DMS79 (cell line): Measurements from ENCODE around the gene NPPA.
A peak's percentile ranks its signal among the peaks of the same experiment; 100 is the strongest.

ENCODE experiments used
- DNase-seq: peaks from one replicate; lab custom pipeline; 2025; lab: John Stamatoyannopoulos, UW

The NPPA gene

GRCh38 chr1:11874258-11874562 is 26.6 kb upstream of the NPPA start:
- DNase-seq = no peak

DNA sequence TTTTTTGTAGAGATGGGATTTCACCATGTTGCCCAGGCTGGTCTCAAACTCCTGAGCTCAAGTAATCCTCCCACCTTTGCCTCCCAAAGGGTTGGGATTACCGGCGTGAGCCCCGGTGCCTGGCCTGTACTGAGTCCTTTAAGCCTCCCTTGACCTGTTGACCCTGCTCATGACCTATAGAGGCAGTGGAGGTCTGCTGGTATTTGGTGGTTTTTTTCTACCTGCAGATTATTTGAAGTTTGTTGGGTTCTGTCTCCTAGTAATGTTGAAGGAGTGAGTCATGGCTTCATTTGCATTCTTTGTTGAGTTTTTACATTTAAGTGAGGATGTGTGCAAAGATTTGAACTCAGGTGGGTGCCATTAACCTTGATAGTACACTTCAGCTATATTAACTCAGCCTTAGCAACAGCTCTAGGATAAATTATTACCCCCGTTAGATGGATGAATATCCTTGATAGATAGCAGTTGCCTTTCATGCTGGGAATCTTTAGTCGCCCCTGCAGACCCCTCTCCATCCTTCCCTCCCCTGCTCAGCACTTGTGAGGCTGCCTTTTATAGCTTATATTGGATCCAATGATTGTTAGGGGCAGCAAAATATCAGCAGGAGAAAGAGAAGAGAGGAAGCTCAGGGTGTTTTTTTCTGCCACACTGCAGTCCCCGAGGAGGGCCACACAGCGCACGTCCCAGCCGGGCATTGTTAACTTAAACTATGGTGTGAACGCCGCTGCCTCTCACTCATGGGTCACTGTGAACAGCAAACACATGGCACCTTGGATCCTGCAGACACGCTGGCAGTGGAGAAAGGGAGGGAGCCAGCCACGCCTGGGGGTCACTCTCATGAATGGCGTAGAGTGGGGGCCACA is 26.0 kb upstream of the NPPA start:
- DNase-seq = no peak

DNA sequence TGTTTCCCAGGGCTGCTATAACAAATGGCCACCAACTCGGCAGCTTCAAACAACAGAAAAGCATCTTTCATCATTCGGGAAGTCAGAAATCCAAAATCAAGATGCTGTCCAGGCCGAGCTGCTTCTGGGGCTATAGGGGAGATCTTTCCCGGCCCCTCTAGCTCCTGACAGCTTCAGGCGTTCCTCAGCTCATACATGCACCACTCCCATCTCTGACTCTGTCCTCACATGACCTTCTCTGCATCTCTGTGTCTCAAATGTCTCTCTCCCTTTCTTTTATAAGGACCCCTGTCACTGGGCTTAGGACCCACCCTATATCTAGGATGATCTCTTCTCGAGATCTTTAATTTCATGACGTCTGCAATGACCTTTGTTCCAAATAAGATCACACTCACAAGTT is 25.0 kb upstream of the NPPA start:
- DNase-seq = no peak

DNA sequence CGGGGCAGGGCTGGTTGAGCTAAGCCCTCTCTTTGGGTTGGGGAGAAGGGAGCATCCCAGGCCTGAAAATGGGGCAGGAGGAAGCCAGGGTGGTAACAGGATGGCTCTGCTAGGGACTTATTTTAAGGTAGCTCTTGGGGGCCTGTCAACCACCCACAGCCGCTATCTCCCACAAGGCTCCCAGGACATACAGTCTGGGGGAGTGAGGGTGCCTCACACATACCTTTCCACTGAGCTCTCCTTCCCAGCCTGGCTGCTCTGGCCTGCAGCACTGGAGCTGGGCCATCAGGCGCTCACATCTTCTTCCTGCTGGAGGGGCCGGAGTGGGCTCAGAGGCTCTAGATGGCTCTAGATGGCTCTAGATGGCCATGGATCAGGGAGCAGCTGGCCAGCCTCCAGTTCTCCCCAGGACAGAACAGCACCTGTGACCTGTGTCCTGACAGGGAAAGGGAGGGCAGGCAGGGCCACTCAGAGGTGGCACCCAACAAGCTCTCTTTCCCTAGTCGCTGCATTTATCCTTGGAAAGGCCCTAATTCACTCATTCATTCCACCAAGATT is 22.1 kb upstream of the NPPA start:
- DNase-seq = no peak

GRCh38 chr1:11869104-11869503 is 21.5 kb upstream of the NPPA start:
- no peak for DNase-seq

- no peak for DNase-seq
Observed at GRCh38 chr1:11868331-11868980, 20.9 kb upstream of the NPPA start.

- no peak for DNase-seq
Observed at GRCh38 chr1:11862890-11863289, 15.3 kb upstream of the NPPA start.

- DNase-seq = no peak
Observed at GRCh38 chr1:11860587-11860986, 13.0 kb upstream of the NPPA start.

DNA sequence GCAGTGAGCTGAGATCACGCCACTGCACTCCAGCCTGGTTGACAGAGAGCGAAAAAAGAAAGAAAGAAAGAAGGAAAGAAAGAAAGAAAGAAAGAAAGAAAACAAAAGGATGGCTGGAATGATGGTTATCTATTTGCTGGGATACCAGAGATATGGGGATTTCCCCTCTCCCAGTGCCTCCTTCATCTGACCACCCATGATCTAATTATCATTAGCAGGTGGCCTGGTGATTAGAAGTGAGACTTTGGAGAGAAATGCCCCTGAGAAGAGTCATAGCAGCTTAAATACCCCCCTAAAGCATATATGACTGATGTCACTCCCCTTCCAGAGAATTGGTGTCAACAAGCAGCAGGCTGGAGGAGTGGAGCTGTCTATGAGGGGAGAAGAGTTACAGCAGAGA is 12.5 kb upstream of the NPPA start:
- DNase-seq = no peak

DNA sequence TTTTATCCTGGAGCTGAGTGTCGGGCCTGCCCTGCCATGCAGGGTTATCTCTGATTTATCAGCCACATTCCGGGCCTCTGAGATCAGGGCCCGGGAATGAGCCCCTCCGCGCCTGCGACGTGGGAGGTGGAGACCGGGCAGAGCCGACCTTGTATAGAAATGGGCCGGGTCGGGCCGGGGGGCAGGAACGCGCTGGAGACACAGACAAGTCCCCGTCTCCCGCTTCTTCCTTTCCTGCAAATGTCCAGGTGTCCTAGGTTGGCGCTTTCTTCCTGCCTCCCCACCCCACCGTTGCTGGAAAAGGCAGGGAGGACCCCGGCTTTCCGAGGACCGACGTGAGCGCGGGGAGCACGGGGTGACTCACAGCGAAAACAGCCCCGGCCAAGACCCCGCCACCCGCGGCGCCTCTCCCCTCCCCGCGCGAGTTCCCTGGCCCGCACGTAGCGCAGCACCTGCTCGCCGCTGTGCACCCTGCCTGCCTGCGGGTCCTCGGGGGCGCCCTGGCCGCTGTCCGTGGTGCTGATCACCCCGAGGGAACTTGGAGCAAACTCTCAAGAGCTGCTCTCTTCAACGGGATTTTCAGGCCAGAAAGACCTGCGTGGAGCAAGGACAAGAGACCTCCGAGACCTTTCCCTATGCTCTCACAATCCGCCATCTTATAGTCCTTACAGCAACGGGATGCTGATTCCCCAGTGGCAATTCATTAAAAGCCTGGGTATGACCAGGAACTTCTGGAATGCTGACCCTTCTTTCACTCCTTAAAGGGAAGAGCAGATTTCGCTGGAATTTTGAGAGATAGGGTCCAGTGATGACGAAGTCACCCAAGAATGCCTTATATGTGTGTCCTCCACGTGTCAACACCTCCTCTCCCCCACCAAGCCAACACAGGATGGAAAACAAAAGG is 11.6 kb upstream of the NPPA start:
- DNase-seq = no peak

DNA sequence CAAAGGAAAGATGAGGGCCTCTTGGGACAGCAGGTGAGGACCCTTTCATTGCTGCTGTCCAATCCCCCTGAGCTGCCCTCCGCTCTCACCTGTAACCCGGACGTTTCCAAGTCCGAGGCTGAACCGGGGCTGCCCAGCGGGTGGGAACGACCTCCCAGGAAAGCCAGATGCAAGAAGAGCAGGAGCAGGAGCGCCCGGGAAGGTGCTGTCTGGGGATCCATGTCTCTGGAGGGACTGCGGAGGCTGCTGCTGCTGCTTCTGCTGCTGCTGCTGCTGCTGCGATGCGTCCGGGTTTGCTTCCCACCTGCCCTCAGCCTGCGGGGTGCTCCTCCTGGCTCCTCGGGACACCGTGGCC is 11.0 kb upstream of the NPPA start, which contains the start of gene NPPB:
TSS of gene NPPB (minus strand) at position 333 of the 355 bp plus-strand sequence. CDS start at position 221, 112 bp downstream.
- DNase-seq = no peak

GRCh38 chr1:11858158-11858557 is 10.6 kb upstream of the NPPA start:
- no peak for DNase-seq

DNA sequence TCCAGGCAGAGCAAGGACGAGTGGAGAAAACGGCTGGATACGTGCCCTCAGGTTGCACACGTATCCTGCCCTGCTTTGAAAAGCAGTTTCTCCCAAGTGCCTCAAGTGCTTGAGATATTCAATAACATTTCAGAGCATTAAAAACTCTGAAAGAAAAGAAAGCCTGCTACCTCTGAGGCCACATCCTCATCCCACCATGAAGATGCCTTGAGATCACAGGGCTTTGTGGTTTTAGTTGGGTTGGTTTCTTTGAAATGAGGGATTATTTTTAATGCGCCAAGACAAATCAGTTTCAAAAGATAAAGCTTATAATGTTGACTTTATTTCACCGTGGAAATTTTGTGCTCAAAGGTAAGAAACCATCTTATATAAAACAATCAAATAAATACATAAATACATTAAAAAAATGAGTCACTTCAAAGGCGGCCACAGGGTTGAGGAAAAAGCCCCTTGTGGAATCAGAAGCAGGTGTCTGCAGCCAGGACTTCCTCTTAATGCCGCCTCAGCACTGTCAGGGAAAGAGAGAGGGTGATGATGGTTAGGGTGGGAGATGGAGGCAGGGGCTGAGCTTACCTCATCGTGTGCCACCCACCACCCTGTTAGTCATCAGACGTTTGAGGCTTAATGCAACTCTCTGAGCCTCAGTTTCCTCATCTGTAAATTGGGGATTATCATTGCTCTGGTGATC is 9.7 kb upstream of the NPPA start:
- peak; percentile 38 for DNase-seq

DNA sequence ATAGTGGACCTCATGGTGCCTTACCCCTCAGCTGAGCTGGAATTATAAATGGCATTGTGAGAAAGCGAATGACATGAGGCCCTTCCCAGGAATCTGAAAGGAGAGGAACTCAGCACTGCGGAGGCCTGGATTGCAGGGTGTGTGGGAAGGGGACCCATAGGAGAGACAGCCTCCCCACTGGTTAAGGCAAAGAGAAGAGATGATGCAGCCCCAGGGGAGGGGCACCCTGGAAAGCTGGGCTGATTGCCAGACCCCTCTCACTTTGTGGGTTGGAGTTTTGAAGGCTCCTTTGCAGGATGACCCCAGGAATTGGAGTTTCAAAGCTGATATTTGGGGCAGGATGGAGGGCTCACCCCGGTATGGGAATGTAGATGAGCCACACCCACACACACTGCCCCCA is 9.1 kb upstream of the NPPA start:
- DNase-seq = no peak

DNA sequence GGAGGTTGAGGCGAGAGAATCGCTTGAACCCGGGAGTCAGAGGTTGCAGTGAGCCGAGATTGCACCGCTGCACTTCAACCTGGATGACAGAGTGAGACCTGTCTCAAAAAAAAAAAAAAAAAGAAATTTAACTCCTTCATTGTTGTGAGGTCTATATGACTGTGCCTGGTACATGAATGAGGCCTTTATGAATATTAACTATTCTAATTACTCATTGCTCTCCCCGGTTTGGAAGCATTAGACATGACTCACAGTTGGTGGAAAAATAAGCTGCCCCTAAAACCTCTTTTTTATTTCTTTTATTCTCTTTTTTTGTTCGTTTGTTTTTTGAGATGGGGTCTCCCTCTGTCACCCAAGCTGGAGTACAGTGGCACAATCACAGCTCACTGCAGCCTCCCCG is 7.8 kb upstream of the NPPA start:
- DNase-seq = no peak

GRCh38 chr1:11854519-11854918 is 6.9 kb upstream of the NPPA start:
- DNase-seq = no peak

DNA sequence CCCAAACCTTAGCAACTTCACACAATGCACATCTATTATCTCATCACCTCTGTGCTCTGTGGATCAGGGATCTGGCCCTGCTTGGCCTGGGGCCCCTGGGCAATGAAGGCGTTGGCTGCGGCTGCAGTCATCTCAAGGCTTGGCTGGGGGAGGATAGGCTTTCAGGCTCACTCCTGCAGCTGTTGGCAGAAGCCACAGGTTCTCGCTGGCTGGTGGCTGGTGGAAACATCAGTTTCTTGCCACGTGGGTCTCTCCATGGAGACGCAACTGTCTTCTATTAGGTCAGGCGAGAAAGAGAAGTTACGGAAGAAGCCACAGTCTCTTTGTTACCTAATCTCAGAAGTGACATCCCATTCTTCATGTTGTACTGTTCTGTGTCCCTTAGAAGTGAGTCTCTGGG is 3.6 kb upstream of the NPPA start:
- DNase-seq = no peak

DNA sequence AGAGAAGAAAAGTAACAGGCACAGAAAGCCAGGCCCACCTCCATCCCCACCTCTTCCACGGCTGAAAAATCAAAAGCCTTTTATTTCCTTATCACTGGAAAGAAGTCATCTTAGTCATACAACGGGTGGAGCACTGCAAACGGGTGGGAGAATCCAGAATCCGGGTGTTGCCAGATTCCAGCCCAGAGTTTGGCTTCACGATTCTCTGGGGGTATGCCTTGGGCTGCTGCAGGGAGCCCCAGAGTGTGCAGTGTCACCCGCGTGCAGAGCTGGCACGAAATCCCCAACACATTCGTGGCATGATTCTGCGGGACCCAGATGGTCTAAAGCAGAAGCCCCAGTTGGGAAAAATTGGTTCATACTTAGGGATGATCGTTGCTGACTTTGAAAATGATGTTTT is 2.6 kb upstream of the NPPA start:
- no peak for DNase-seq

DNA sequence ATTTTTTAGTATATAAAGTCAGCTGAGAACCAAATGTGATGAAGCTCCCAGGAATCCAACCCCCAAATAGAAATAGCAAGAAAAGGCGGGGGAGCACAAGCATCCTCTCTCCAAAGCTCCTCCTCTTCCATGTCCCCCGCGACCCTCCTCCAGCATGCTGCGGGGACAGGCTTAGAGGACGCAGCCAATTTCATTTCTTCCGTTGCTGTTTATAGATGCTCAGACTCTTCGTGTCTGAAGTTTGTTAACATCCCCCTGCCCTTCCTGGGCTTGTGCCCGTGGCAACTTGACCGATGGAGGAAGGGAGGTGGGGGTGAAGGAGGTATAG is 754 bp upstream of the NPPA start:
- no peak for DNase-seq

GRCh38 chr1:11845641-11846335 is 1.8 kb downstream of the NPPA start:
- no peak for DNase-seq
